Activated B cell treated with CpG ODN at 0.5 μM for 24 hours (primary cell): ENCODE data around the gene KMT5C. TPM values are rescaled to one million over a fixed set of nuclear protein-coding genes. Genes with fewer than 3 reads are reported as not detected.

Experiments
- ATAC-seq: fragments of 200-7000 bp; cut with Tn5 transposase; one replicate; pipeline ENCODE4 v1.10.0; 2021; ENCODE audit warnings: low read depth, mild to moderate bottlenecking, moderate library complexity
- CTCF ChIA-PET: fragments of 350-600 bp; sonication (Branson Sonifier 250); formaldehyde crosslinking; loops from one replicate; lab custom pipeline; 2021; ENCODE audit warnings: antibody characterized with exemption; lab: Charles Lee
- POLR2A ChIA-PET: fragments of 350-600 bp; sonication (Branson Sonifier 250); formaldehyde crosslinking; loops from one replicate; lab custom pipeline; 2021; ENCODE audit warnings: antibody characterized with exemption; lab: Charles Lee
- DNase-seq: peaks from one replicate; pipeline ENCODE4 v3.0.0; 2022
- H3K27ac Mint-ChIP-seq: one replicate; pipeline ENCODE4 v1.8.0; 2020; ENCODE audit warnings: mixed read lengths
- H3K27me3 Mint-ChIP-seq: one replicate; pipeline ENCODE4 v1.8.0; 2021; ENCODE audit warnings: mixed read lengths
- H3K36me3 Mint-ChIP-seq: one replicate; pipeline ENCODE4 v1.8.0; 2021; ENCODE audit warnings: low read depth, mixed read lengths
- H3K4me1 Mint-ChIP-seq: one replicate; pipeline ENCODE4 v1.8.0; 2021; ENCODE audit warnings: mixed read lengths
- H3K4me3 Mint-ChIP-seq: one replicate; pipeline ENCODE4 v1.8.0; 2020; ENCODE audit warnings: mild to moderate bottlenecking, mixed read lengths
- H3K9me3 Mint-ChIP-seq: one replicate; pipeline ENCODE4 v1.8.0; 2020; ENCODE audit warnings: mixed read lengths
- intact Hi-C: fragments of 100-400 bp; cut with micrococcal nuclease; formaldehyde crosslinking; loops from one replicate; pipeline ENCODE4 v1.15.1; 2024
- total RNA-seq: library from RNA; stranded (reverse); gene quantifications from 2 replicates; pipeline ENCODE4 v1.2.3, GENCODE V29; 2022
- TF ChIP-seq, protein P1 (sequence below): fragments of 200-600 bp; IDR thresholded peaks from one replicate; pipeline ENCODE4 v1.8.0; 2022; ENCODE audit warnings: antibody characterized with exemption, mild to moderate bottlenecking

KMT5C gene
- total RNA-seq, 1 donor from 2014 or later = 8.1 TPM

- ATAC-seq = no peak
- ChIA-PET CTCF (no interaction called here), POLR2A (interaction anchor here (1.5 kb wide), 1 partner anchor 16 kb away, joined by 9 read pairs; the partner anchor contains the start of gene TMEM238)
- DNase-seq = no peak
- H3K27ac Mint-ChIP-seq = no peak overlapping the region
- H3K27me3 Mint-ChIP-seq = peaks cover 30% of the 10 kb centered on the region
- H3K9me3 Mint-ChIP-seq = no peaks in the 10 kb centered on the region
- peaks cover 10% of the 10 kb centered on the region for H3K4me1 Mint-ChIP-seq
- intact Hi-C loops = no loop called here
- no peaks in the 10 kb centered on the region for H3K36me3 Mint-ChIP-seq
- TF ChIP-seq, protein P1, sequence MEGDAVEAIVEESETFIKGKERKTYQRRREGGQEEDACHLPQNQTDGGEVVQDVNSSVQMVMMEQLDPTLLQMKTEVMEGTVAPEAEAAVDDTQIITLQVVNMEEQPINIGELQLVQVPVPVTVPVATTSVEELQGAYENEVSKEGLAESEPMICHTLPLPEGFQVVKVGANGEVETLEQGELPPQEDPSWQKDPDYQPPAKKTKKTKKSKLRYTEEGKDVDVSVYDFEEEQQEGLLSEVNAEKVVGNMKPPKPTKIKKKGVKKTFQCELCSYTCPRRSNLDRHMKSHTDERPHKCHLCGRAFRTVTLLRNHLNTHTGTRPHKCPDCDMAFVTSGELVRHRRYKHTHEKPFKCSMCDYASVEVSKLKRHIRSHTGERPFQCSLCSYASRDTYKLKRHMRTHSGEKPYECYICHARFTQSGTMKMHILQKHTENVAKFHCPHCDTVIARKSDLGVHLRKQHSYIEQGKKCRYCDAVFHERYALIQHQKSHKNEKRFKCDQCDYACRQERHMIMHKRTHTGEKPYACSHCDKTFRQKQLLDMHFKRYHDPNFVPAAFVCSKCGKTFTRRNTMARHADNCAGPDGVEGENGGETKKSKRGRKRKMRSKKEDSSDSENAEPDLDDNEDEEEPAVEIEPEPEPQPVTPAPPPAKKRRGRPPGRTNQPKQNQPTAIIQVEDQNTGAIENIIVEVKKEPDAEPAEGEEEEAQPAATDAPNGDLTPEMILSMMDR = no peak
- no peak overlapping the region for H3K4me3 Mint-ChIP-seq
These were observed 28.4 kb downstream of the KMT5C start for GRCh38 chr19:55368106-55368505.

- Mint-ChIP-seq H3K4me1 (peaks cover 13% of the 10 kb centered on the region), H3K27ac (no peak overlapping the region), H3K36me3 (no peaks in the 10 kb centered on the region), H3K9me3 (no peaks in the 10 kb centered on the region), H3K4me3 (no peak overlapping the region), H3K27me3 (peaks cover 35% of the 10 kb centered on the region)
- DNase-seq (no peak), ATAC-seq (peak; percentile 58)
- intact Hi-C loops = no loop called here
- TF ChIP-seq, protein P1 = no peak
- POLR2A ChIA-PET = interaction anchor here (1.5 kb wide), 1 partner anchor 15 kb away, joined by 9 read pairs; the partner anchor contains the start of gene TMEM238
- CTCF ChIA-PET = no interaction called here
These were observed 29.3 kb downstream of the KMT5C start for GRCh38 chr19:55368701-55369563.

GRCh38 chr19:55369653-55370304, 30.1 kb downstream of the KMT5C start:
- ATAC-seq = peak; percentile 47
- Mint-ChIP-seq H3K36me3 (no peaks in the 10 kb centered on the region), H3K27me3 (peaks cover 38% of the 10 kb centered on the region), H3K9me3 (no peaks in the 10 kb centered on the region), H3K4me1 (peaks cover 14% of the 10 kb centered on the region), H3K4me3 (peak overlapping the region; percentile 68), H3K27ac (no peak overlapping the region)
- POLR2A ChIA-PET = interaction anchor here (1.5 kb wide), 1 partner anchor 14 kb away, joined by 9 read pairs; the partner anchor contains the start of gene TMEM238
- intact Hi-C loops = no loop called here
- no peak for DNase-seq
- CTCF ChIA-PET = no interaction called here
- TF ChIP-seq, protein P1 = no peak

DNA sequence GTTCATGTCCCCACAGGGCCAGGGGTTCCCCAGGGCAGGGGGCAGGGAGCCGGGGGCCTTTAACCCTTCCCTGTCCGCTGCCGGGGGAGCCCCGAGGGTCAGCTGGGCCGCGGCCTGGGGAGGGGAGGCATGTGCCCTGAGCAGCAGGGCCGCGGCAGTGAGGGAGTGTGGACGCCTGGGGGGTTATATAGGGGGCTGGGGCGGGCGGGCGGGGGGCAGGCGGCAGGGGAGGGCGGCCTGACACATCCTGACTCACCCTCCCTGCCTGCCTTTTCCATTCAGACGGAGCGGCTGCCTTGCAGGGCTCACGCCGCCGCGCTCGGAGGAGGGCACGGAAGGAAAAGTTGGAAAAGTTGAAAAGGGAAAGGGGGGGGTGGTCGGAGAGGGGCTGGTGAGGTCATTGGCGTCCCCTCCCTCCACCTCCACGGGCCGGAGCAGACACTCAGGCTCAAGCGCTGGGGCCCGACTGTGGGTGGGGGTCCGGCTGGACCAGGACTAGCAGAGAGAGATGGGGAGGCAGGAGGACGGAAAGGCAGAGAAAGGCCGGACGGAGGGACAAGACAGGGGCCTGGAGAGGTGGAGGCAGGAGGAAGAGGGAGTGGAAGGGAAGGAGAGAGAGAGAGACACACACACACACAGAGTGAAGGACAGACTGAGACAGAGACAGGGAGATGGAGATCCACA, 30.8 kb downstream of the KMT5C start, which contains the start of gene IL11:
Gene IL11, minus strand, starts transcription at position 159 of the 684 bp plus-strand sequence. Its CDS starts 153 bp downstream, at position 6.
- CTCF ChIA-PET = no interaction called here
- Mint-ChIP-seq H3K36me3 (no peaks in the 10 kb centered on the region), H3K27ac (no peak within 1 kb of the TSS), H3K27me3 (peaks cover 41% of the 10 kb centered on the region), H3K4me1 (peaks cover 14% of the 10 kb centered on the region), H3K9me3 (no peaks in the 10 kb centered on the region), H3K4me3 (peak within 1 kb of the TSS; percentile 68)
- DNase-seq (no peak), ATAC-seq (no peak)
- intact Hi-C loops = no loop called here
- POLR2A ChIA-PET = no interaction called here
- TF ChIP-seq, protein P1 = no peak
